GM18499 (cell line): ENCODE data around the gene ELMOD1.

Source experiments
- ATAC-seq: cut with Tn5 transposase; IDR thresholded peaks from one replicate; pipeline ENCODE4 v1.9.1; 2021; ENCODE audit warnings: moderate number of reproducible peaks; ENCODE audit not compliant: insufficient read depth, unreplicated experiment

The ELMOD1 gene

DNA sequence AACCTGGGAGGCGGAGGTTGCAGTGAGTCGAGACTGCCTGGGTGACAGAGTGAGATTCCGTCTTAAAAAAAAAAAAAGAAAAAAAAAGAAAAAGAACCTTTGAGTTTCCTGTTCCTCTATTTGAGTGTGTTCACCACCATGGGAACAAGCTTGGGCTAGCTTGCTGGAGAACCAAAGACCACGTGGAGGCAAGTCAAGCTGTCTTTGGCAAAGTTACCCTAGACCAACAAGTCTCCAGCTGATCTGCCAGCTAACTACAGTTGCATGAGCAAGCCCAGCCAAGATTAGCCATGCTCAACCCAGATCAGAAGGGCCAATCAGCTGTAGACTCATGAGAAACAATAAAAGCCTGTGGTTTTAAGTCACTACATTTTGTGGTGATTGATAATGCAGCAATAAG is 91.2 kb downstream of the ELMOD1 start:
- no peak for ATAC-seq

DNA sequence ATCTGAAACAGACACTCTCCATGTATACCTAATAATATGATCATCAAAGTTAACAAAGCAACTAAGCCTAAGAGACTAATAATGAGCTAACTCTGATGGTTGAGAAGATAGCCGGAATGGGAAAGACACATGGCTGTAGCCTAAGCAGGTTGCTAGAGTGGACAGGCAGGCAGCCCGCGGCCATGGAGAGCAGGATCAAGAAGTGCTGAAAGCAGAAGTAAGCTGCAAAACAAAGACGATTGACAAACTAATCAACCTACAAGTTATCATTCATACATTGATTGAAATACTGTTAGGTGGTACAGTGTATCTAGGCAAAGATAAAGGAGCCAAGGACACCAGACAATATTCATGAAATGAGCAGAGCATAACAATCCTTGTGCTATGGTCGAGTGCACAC is 91.6 kb downstream of the ELMOD1 start:
- ATAC-seq = no peak

DNA sequence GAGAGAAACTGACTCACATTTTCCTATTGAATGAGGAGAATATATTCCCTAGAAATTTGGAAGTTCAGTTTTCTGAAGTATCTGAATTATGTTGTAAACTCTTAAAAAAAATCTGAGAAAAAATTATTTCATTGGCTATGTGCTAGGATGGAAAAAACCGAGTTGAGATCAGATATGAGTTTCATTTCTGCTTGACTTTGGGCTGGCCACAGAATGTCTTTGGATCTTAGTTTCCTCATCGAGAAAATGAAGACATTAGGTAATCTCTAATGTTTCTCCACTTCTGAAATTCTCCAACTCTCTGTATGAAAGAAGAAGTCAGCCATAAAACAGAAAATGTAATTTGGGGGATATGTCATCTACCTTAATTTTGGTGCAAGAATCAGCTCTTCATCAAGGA is 92.1 kb downstream of the ELMOD1 start:
- no peak for ATAC-seq

DNA sequence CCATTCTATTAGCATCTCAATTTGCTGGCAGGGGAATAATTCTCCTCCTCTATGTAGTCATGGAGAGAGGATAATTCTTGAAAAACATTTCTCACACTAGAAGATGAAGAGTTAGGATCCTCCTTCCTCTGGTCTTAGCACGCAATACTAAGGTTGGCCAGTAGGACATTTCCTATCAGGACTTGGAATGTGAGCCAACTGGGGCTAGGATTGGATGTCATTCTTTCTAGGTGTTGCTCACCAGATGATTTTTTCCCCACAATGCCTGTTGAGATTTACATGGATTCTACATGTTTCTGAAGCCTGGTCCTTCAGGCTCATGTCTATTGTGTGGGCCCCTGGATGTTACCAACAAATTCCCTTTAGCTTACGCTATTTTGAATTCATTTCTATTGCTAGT is 92.9 kb downstream of the ELMOD1 start:
- ATAC-seq = no peak

DNA sequence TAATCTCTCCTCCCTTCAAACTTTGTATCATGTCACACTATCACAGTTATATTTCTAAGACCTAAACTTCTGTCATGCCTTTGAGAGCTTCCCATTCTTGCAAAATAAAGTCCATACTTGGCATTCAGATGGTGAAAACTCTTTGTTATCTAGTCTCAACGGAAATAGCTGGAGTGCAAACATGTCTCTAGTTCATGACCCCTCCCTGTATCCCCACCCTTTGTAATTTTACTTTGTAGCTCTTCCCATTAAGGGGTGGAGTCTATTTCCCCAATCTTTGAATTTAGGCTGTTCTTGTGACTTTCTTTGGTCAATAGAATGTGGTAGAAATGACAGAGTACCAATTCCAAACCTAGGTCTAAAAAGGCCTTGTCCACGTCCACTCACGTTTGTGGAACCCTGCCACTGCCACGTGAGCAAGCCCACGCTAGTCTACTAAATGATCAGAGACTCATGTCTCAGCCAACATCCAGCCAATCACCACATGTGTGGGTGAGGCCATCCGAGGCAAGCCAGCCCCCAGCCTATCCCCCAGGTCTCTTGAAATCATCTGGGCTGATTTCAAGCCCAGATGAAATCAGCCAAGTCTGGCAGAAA is 97.5 kb downstream of the ELMOD1 start:
- no peak for ATAC-seq

DNA sequence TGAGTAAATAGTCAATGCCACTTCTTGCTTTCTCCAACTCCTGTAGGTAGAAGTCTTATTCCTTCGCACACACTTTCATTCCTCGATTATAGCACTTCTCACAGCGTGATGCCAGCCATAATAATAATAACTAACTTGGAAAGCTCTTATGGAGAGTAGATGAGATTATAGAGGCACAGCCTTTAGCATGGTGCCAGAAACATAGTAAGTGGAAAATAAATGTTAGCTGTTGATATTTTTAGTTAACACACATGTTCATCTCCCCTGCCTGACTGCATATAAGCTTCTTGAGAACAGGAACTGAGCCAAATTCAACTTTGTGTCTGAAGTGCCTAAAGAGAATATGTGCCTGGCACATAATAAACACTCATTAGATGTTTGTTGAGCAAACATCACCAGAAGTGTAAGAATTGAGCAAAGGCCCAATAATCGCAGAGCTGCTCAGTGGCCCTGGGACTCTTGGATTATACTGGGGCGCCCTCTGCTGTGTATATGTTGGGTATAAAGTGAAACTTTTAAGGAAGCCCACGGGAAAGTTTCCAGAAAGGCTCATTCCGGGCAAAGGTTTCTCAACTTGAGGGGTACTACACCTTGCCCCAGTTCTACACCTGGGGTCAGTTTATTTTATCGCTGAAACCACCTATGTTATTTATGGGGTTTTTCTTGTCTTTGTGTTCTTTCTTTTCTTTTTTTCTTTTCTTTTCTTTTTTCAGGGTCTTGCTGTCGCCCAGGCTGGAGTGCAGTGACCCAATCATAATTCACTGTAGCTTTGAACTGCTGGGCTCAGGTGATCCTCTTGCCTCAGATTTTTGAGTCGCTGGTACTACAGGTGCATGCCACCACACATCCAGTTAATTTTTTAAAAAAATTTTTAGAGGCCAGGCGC is 98.6 kb downstream of the ELMOD1 start:
- ATAC-seq = no peak

DNA sequence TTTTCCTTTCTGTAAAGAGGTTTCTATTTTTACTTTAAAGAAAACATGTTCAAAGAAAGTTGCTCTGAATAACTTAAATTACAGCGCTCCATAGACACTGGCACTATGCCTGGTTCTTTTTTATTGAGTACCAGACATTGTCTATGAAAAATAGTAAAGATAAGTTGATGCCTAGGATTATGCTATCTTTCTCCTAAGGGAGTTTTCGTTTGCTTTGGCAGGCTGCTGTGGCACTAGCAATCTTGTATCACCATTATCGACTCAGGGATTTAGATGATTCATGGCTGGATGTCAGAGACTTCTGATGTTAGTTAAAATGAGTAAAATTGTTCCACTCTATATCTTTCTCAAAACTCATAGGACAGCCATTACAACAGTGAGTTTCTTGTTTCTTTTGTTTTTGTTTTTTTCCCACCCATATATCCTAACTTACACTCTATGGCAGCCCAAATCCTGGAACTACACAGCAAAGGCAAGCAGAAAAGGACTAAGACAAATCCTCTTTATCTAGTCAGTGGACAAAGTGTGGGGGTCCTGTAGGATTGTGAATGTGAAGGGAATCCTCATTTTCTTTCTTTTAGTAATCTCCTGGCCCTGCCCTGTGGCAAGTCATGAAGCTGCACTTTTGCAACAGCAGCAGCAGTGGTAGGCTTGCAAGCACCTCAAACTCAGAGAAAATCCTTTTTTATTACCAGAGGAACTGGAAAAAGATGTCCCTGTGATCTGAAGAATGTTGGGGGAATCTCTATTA is 100.2 kb downstream of the ELMOD1 start:
- ATAC-seq = no peak

DNA sequence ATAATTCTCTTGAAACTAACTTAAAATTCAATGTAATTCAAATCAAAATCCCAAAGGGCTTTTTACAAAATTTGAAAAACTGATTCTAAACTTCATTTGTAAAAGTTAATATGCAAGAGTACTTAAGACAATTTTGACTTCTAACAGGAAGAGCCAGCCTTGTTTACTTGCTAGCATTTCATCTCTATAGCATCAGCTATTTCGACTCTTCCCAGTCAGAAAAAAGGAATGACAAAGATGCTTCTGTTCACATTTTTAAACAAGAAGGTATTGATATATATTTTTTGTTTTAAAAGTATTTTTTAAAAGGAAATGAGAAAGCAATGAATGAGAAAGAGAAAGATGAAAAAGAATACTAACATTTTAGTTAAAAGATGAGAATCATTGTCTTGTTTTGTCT is 104.5 kb downstream of the ELMOD1 start:
- no peak for ATAC-seq

DNA sequence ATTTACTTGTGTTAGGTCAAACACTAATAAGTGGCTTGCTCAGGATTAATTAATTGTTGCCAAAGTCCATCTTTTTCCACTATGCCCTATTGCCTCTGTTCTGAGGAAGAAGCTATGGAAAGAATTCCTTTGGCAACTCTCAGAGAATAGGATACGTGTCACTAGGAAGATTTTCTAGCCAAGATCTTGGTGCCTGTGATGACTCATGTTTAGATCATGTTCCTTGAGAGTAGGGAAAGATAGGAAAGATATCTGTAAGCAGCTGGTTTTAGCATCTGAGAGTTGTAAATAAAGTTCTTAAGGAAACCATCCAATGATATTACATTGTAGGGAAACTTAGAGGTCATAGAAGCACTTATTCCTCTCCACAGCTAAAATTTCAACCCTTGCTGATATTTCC is 105.2 kb downstream of the ELMOD1 start:
- no peak for ATAC-seq

DNA sequence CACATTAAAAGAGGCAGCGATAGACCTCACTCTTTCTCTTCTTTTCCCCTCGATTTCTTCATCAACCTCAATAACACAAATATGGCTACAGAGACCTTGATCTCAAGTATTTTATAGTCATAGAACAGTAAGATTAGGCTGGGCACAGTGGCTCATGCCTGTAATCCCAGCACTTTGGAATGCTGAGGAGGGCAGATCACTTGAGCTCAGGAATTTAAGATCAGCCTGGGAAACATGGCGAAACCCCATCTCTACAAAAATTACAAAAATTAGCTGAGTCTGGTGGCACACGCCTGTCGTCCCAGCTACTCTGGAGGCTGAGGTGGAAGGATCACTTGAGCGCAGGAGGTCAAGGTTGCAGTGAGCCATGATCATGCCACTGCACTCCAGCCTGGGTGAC is 106.3 kb downstream of the ELMOD1 start:
- ATAC-seq = no peak

DNA sequence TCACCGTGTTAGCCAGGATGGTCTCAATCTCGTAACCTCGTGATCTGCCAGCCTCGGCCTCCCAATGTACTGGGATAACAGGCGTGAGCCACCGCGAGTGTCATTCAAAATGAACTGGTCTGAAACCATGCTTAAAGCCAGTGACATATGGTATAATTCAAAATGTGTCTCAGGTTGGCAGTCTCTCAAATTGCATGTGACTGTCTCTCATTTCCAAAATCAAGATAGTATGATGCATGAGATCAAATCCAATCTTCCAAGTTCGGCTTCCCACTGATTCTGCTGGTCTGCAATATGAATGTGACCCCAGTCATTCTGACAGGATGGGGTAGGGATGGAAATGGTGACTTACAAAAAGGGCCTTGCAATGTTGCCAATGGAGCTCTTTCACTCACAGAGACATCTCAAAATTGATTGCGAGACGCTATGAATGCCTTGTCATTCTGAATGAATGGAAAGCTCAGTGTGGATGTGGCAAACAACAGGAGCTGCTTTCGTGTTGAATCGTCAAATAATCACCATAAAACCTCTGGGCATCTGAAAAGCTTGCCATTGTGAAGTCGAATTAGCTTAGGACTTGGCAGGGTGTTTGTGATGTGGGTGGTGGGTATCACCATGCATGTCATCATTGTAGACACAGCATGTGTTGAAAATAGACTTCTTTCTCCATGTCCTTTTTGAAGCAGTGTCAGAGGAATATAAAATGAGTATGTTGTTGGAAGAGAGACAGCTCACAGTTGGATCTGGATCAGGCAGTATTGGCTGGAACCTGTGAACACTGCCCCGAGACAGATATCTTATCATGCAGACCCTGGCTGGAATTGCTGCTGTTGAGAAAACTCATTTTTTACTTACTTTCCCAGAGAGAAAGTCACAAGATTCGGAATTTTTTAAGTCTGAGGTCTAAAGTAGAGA is 108.7 kb downstream of the ELMOD1 start:
- ATAC-seq = no peak

DNA sequence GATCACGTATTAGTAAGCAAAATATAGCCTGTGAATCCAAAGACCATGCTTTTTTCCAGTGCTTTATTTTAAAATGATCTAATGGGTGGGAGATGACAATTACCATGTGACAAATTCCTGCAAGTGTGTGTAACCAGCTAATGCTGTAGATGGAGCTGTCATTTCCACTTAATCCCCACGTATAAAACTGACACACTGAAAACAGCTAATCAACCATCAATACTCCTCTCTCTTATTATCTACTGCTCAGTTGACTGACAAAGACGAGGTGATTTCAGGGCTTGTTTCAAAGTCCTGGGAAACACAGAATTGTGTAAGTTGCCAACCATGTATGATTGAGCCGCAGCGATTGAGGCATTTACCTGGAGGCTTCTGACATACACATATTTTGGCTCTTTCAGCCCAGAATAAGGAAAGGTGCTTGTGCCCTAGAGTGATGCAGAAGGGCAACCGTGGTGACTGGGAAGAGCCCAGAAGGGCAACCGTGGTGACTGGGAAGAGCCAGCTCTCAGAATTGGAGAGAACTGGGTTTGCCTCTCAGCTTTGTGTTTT is 111.2 kb downstream of the ELMOD1 start:
- ATAC-seq = no peak

DNA sequence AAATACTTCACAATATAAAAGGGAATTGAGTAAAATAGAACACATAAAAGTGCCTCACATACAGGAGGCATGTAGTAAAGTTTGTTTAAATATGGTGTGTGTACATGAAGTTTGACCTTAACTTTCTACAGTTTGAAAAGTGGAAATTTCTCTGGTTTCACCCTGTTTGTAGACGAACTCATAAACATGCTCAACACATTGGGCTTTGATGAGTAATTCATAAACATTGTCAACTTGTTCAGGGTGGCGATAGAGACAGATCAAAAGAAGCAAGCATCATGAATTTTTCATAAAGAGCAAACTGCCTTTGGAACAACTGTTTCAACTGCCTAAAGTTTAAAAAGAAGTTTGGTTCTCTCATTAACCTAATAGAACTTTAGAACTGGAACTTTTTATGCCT is 111.8 kb downstream of the ELMOD1 start:
- no peak for ATAC-seq

DNA sequence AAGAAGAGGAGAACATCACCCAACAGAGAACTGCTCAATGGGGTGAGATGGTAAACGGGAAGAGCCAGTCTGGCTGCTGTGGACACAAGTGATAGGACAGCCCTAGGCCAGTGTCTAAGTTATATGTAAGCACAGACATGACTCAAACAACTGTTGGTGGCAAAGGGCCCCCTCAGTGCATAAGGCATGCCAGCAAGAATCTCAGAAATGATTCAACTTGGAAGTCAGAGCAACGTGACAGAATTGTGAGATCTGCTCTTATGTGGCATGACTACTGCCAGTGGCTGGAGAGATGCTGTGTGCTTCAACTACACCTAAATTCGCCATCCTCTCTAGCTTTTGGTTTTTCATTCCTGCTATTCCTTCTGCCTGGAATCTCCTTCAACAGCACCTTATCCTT is 113.5 kb downstream of the ELMOD1 start:
- ATAC-seq = no peak

DNA sequence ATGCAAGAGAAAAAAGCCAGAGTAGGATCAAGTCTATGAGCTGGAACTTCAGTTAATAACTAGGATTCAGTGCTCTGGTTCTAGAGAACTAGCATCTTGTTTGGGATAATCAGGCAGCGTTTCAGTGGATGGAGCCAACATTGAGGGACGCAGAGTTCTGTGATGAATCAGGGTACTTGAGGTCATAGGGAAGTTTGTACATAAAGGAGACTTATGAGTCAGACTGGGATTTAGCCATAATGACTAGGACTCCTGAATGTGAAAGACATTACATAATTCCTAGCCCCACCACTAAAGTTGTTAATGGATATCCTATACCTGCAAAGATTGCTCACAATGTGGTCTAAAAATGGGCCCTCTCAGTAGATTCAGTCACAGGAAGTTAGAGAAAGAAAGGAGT is 114.1 kb downstream of the ELMOD1 start:
- ATAC-seq = no peak

DNA sequence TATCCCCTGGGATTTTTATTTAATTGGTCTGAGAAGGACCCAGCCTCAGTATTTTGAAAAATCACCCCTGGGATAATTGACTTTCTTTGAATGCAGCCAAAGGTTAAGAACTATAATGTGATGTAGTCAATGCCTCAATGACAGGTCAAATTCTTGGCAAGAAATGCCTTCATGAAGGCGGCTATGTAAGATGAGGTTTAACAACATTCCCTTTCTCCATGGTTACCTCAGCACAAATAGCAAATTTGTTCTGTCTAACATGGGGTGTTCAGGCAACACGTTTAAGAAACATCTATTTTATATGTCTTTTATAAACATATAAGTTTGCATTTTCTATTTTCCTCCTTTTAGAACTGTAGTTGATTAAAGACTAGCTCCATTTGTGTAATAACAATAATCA is 115.6 kb downstream of the ELMOD1 start:
- ATAC-seq = no peak

DNA sequence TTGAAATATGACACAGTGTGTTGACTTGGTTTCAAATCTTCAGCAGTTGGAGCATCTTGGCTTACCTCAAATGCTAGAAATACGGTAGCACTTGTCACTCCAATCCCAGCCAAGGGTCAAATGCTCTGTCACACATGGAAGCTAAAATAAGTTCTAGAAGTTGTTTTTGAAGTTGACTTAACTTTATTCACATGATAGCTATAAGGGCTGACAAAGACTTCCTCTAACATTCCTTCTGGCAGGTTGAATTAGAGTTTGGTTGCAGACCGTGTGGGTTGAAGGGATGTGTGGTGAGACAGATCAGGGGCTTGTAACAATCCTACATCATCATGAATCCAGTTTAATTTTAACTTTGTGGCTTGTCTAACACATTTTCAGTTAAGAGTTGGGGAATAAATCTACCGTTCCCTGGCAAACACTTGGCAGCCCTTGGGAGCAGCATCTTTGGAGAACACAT is 116.3 kb downstream of the ELMOD1 start:
- ATAC-seq = no peak

DNA sequence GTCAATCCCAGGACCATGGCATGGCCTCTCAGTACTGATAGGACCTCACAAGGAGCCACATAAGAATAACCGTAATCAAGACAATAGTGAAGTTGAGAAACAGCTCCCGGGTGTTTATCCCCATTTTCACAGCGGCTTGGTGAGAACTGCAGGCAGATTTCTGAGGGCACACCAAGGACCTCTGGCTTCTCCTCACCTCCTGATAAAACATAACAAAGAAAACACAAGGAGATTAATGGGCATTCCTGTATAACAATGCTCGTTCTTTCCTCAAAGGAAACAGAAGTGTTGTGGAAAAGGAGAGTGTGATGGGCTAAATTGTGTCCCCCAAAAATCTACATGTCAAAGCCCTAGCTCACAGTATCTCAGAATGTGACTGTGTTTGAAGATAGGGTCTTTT is 116.9 kb downstream of the ELMOD1 start:
- no peak for ATAC-seq

DNA sequence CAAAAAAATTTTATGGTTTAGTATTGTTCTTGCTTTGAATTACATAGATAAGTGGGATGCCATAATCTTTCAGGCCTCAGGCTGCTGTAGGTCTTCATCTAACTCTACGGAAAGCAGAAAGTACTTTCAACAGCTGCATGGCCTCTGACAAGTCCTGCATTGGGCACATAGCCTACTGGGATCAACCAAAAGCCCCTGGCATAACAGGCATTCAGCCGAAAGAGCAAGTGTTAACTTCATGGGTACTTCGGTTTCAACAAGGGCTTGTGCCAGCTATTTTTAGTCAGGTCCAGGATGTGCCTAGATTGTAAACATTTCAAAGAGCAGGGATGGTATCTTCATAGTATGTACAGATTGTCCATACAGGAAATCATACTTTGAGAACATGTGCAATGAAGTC is 117.8 kb downstream of the ELMOD1 start:
- no peak for ATAC-seq

DNA sequence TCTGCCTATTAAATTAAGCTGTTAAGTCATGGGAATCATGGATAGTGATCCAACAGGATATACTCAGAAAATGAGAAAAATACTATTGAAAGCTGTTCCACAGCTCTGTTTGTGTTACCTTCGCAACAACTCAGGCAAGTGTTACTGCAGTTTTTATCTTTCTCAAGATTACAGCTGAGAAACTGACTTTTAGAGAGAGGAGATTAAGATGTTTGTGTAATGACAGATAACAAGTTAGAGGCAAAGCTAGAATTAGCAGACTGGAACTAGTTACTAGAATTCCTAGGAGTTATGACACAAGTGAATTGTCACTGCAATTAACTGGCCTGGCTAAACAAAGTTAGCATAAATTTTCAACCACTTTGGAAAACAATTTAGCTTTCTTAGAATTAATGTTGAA is 119.4 kb downstream of the ELMOD1 start:
- ATAC-seq = no peak
